Measurements from ENCODE around the gene COL17A1.

The COL17A1 gene

GRCh38 chr10:104049504-104050250, 36.0 kb downstream of the COL17A1 start:
- DNase-seq: no peak

- DNase-seq: no peak
Measured at GRCh38 chr10:104046651-104047050, 39.0 kb downstream of the COL17A1 start.

GRCh38 chr10:104045151-104046089, 40.3 kb downstream of the COL17A1 start:
- DNase-seq: no peak

- DNase-seq: no peak
Measured at GRCh38 chr10:104043854-104044253, 41.8 kb downstream of the COL17A1 start.

- no peak for DNase-seq
Measured at GRCh38 chr10:104043185-104043830, 42.4 kb downstream of the COL17A1 start.

- no peak for DNase-seq
Measured at GRCh38 chr10:104041891-104042535, 43.7 kb downstream of the COL17A1 start.

GRCh38 chr10:104040862-104041789, 44.6 kb downstream of the COL17A1 start:
- no peak for DNase-seq

GRCh38 chr10:104040382-104040781, 45.3 kb downstream of the COL17A1 start:
- no peak for DNase-seq

- no peak for DNase-seq
Measured at GRCh38 chr10:104038958-104039752, 46.5 kb downstream of the COL17A1 start.

- no peak for DNase-seq
Measured at GRCh38 chr10:104038537-104038936, 47.1 kb downstream of the COL17A1 start.

- no peak for DNase-seq
Measured at GRCh38 chr10:104037261-104037951, 48.3 kb downstream of the COL17A1 start.

GRCh38 chr10:104036518-104037260, 49.0 kb downstream of the COL17A1 start:
- DNase-seq: no peak

- DNase-seq: no peak
Measured at GRCh38 chr10:104036069-104036384, 49.7 kb downstream of the COL17A1 start.

- DNase-seq: no peak
Measured at GRCh38 chr10:104035194-104036068, 50.2 kb downstream of the COL17A1 start.

- no peak for DNase-seq
Measured at GRCh38 chr10:104034401-104035193, 51.1 kb downstream of the COL17A1 start.

- DNase-seq: no peak
Measured at GRCh38 chr10:104033966-104034365, 51.7 kb downstream of the COL17A1 start.

- DNase-seq: no peak
Measured at GRCh38 chr10:104033401-104033930, 52.2 kb downstream of the COL17A1 start.
